ENCODE measurements around the gene SHE. TPM values are rescaled to one million over a fixed set of nuclear protein-coding genes. Genes with fewer than 3 reads are reported as not detected.

Gene SHE
- total RNA-seq, 2 experiments from 2014 or later, result not detected

GRCh38 chr1:154456631-154457030 is 45.6 kb downstream of the SHE start:
- ChIA-PET CTCF (no interaction called here), POLR2A (interaction anchor here (0.6 kb wide), 1 partner anchor 185 kb away, joined by 4 read pairs; no protein-coding TSS in a partner anchor)
- no peak for ATAC-seq (ENCODE audit: poor library complexity)
- Histone ChIP-seq H3K36me3 (ENCODE audit: insufficient read depth, low read length) (peaks cover 61% of the 10 kb centered on the region), H3K27me3 (ENCODE audit: control insufficient read depth in 1 of 2, insufficient read depth in 2 of 2, low read length in 2 of 2) (no peaks in the 10 kb centered on the region), H3K4me1 (ENCODE audit: insufficient read depth, low read length) (peaks cover 42% of the 10 kb centered on the region), H3K27ac (ENCODE audit: low read depth in 1 of 2, low read length in 2 of 2) (no peak overlapping the region), H3K9me3 (ENCODE audit: control insufficient read depth in 1 of 2, insufficient read depth in 1 of 2, low read length in 2 of 2) (no peaks in the 10 kb centered on the region), H3K4me3 (ENCODE audit: low read length) (no peak overlapping the region)
- no peak for TF ChIP-seq CTCF (IDR thresholded peaks at IDR 0.05)
- Mint-ChIP-seq H3K4me1 (ENCODE audit: low read depth) (peaks cover 48% of the 10 kb centered on the region), H3K27me3 (no peaks in the 10 kb centered on the region), H3K36me3 (ENCODE audit: low read depth) (peaks cover 77% of the 10 kb centered on the region), H3K27ac (peak overlapping the region; percentile 61), H3K4me3 (no peak overlapping the region), H3K9me3 (no peaks in the 10 kb centered on the region)
- intact Hi-C loops (cut with DNase I, micrococcal nuclease), result no loop called here
- no peak for DNase-seq

- Histone ChIP-seq H3K27me3 (ENCODE audit: control insufficient read depth in 1 of 2, insufficient read depth in 2 of 2, low read length in 2 of 2) (no peaks in the 10 kb centered on the region), H3K36me3 (ENCODE audit: insufficient read depth, low read length) (peaks cover 79% of the 10 kb centered on the region), H3K9me3 (ENCODE audit: control insufficient read depth in 1 of 2, insufficient read depth in 1 of 2, low read length in 2 of 2) (no peaks in the 10 kb centered on the region), H3K4me1 (ENCODE audit: insufficient read depth, low read length) (peaks cover 23% of the 10 kb centered on the region), H3K27ac (ENCODE audit: low read depth in 1 of 2, low read length in 2 of 2) (no peak overlapping the region), H3K4me3 (ENCODE audit: low read length) (no peak overlapping the region)
- Mint-ChIP-seq H3K27me3 (no peaks in the 10 kb centered on the region), H3K9me3 (no peaks in the 10 kb centered on the region), H3K27ac (peak overlapping the region; percentile 76), H3K4me1 (ENCODE audit: low read depth) (peaks cover 33% of the 10 kb centered on the region), H3K4me3 (no peak overlapping the region), H3K36me3 (ENCODE audit: low read depth) (peaks cover 82% of the 10 kb centered on the region)
- POLR2A ChIA-PET, result interaction anchor here (0.7 kb wide), 1 partner anchor 47 kb away, joined by 4 read pairs; no protein-coding TSS in a partner anchor
- CTCF ChIA-PET, result no interaction called here
- no peak for TF ChIP-seq CTCF (IDR thresholded peaks at IDR 0.05)
- intact Hi-C loops (cut with DNase I, micrococcal nuclease), result no loop called here
- ATAC-seq (ENCODE audit: poor library complexity) (no peak), DNase-seq (peak in 1 of 14 experiments; percentile 32)
Observed at GRCh38 chr1:154454386-154455120, 47.7 kb downstream of the SHE start.

- Mint-ChIP-seq H3K9me3 (no peaks in the 10 kb centered on the region), H3K4me1 (ENCODE audit: low read depth) (peaks cover 32% of the 10 kb centered on the region), H3K36me3 (ENCODE audit: low read depth) (peaks cover 85% of the 10 kb centered on the region), H3K4me3 (no peak overlapping the region), H3K27me3 (no peaks in the 10 kb centered on the region), H3K27ac (peak overlapping the region; percentile 76)
- Histone ChIP-seq H3K9me3 (ENCODE audit: control insufficient read depth in 1 of 2, insufficient read depth in 1 of 2, low read length in 2 of 2) (no peaks in the 10 kb centered on the region), H3K36me3 (ENCODE audit: insufficient read depth, low read length) (peaks cover 75% of the 10 kb centered on the region), H3K27me3 (ENCODE audit: control insufficient read depth in 1 of 2, insufficient read depth in 2 of 2, low read length in 2 of 2) (no peaks in the 10 kb centered on the region), H3K4me3 (ENCODE audit: low read length) (no peak overlapping the region), H3K4me1 (ENCODE audit: insufficient read depth, low read length) (peaks cover 16% of the 10 kb centered on the region), H3K27ac (ENCODE audit: low read depth in 1 of 2, low read length in 2 of 2) (no peak overlapping the region)
- intact Hi-C loops (cut with DNase I, micrococcal nuclease), result no loop called here
- POLR2A ChIA-PET, result interaction anchor here (0.7 kb wide), 1 partner anchor 46 kb away, joined by 4 read pairs; no protein-coding TSS in a partner anchor
- ATAC-seq (ENCODE audit: poor library complexity) (no peak), DNase-seq (no peak)
- CTCF ChIA-PET, result no interaction called here
- TF ChIP-seq CTCF (IDR thresholded peaks at IDR 0.05), result no peak
Observed at GRCh38 chr1:154453574-154454352, 48.4 kb downstream of the SHE start.
